Liver (tissue), 9 donors: Measurements from ENCODE around the gene PLIN4. TPM values are rescaled to one million over a fixed set of nuclear protein-coding genes. Genes with fewer than 3 reads are reported as not detected.

Experiments used
- DNase-seq: peaks from one replicate; pipeline ENCODE4 v3.0.0-alpha.2; 2017; ENCODE audit warnings: low spot score
- H3K27ac ChIP-seq, 2 donors: one replicate each; pipeline ENCODE4 v1.7.0; 2013; ENCODE audit warnings: inconsistent platforms in 2 of 2, low read length in 2 of 2, control low read depth in 1 of 2, low read depth in 1 of 2, mild to moderate bottlenecking in 1 of 2
- H3K27me3 ChIP-seq, 4 donors: one replicate each; pipeline versions ENCODE4 v1.6.1 to v1.7.0; 2013; ENCODE audit warnings: low read length in 3 of 4, inconsistent platforms in 1 of 4, mild to moderate bottlenecking in 1 of 4, moderate library complexity in 1 of 4; ENCODE audit not compliant: control insufficient read depth in 4 of 4, insufficient read depth in 4 of 4
- H3K36me3 ChIP-seq, 4 donors: one replicate each; pipeline versions ENCODE4 v1.6.1 to v1.7.0; 2013; ENCODE audit warnings: low read length in 3 of 4, mild to moderate bottlenecking in 3 of 4, low read depth in 1 of 4, moderate library complexity in 1 of 4; ENCODE audit not compliant: control insufficient read depth in 4 of 4, insufficient read depth in 3 of 4
- H3K4me1 ChIP-seq, 4 donors: one replicate each; pipeline versions ENCODE4 v1.6.1 to v1.7.0; 2013; ENCODE audit warnings: low read length in 3 of 4, mild to moderate bottlenecking in 3 of 4, moderate library complexity in 1 of 4; ENCODE audit not compliant: control insufficient read depth in 4 of 4, insufficient read depth in 4 of 4
- H3K4me3 ChIP-seq, 3 donors: one replicate each; pipeline versions ENCODE4 v1.6.1 to v1.7.0; 2013; ENCODE audit warnings: low read length in 3 of 3, control low read depth in 1 of 3, low read depth in 1 of 3, mild to moderate bottlenecking in 1 of 3
- H3K9ac ChIP-seq, 2 donors: one replicate each; pipeline ENCODE4 v1.7.0; 2013; ENCODE audit warnings: low read length in 2 of 2, mild to moderate bottlenecking in 2 of 2, moderate library complexity in 2 of 2, control low read depth in 1 of 2, low read depth in 1 of 2
- H3K9me3 ChIP-seq, 4 donors: one replicate each; pipeline versions ENCODE4 v1.6.1 to v1.7.0; 2013; ENCODE audit warnings: low read length in 3 of 4; ENCODE audit not compliant: control insufficient read depth in 4 of 4
- ATF3 ChIP-seq: IDR thresholded peaks from 2 replicates; pipeline ENCODE4 v1.6.1; 2016; ENCODE audit warnings: antibody characterized with exemption
- EGR1 ChIP-seq, 2 donors: IDR thresholded peaks; 2 replicates each; pipeline ENCODE4 v1.6.1; 2016 to 2018; ENCODE audit warnings: antibody characterized with exemption in 2 of 2, low read depth in 2 of 2
- FOXA1 ChIP-seq: IDR thresholded peaks from 2 replicates; pipeline ENCODE4 v1.6.1; 2016; ENCODE audit warnings: antibody characterized with exemption
- FOXA2 ChIP-seq: IDR thresholded peaks from 2 replicates; pipeline ENCODE4 v1.6.1; 2016; ENCODE audit warnings: antibody characterized with exemption
- GABPA ChIP-seq, 2 donors: IDR thresholded peaks in 1 of 2; conservative IDR thresholded peaks in 1 of 2; 2 replicates each; pipeline ENCODE4 v1.6.1; 2016; ENCODE audit warnings: antibody characterized with exemption in 2 of 2, mild to moderate bottlenecking in 1 of 2, moderate library complexity in 1 of 2
- JUND ChIP-seq, 2 donors: IDR thresholded peaks; 2 replicates each; pipeline ENCODE4 v1.6.1; 2016; ENCODE audit warnings: antibody characterized with exemption in 2 of 2
- NR2F2 ChIP-seq: IDR thresholded peaks from 2 replicates; pipeline ENCODE4 v1.6.1; 2016; ENCODE audit warnings: antibody characterized with exemption
- RAD21 ChIP-seq, 2 donors: IDR thresholded peaks; 2 replicates each; pipeline ENCODE4 v1.6.1; 2016; ENCODE audit warnings: antibody characterized with exemption in 2 of 2, mild to moderate bottlenecking in 2 of 2
- SP1 ChIP-seq: IDR thresholded peaks from 2 replicates; pipeline ENCODE4 v1.6.1; 2018; ENCODE audit warnings: antibody characterized with exemption, mild to moderate bottlenecking
- TAF1 ChIP-seq: conservative IDR thresholded peaks from 2 replicates; pipeline ENCODE4 v1.6.1; 2016; ENCODE audit warnings: antibody characterized with exemption, mild to moderate bottlenecking
- YY1 ChIP-seq: IDR thresholded peaks from 2 replicates; pipeline ENCODE4 v1.6.1; 2016; ENCODE audit warnings: antibody characterized with exemption, mild to moderate bottlenecking
- ZBTB33 ChIP-seq: IDR thresholded peaks from 2 replicates; pipeline ENCODE4 v1.6.1; 2016; ENCODE audit warnings: antibody characterized with exemption
- WGBS: extraction: QIAGEN DNeasy Blood & Tissue Kit; methylation state at CpG from one replicate; pipeline ENCODE4 v1.1.7; 2013; 5-methylcytosine and 5-hydroxymethylcytosine counted together
- polyA plus RNA-seq, 2 donors: library from polyadenylated mRNA; stranded (reverse) in 1 of 2; unstranded in 1 of 2; fragments of 200-250 nt in 1 of 2; fragments of >200 nt in 1 of 2; fragmentation: Nextera tagmentation in 1 of 2; extraction: Ambion mirVana in 1 of 2; gene quantifications; one replicate each; pipeline versions ENCODE4 v1.2.1 to v1.2.3, GENCODE V29; 2013 to 2015
- total RNA-seq, 2 donors: library from RNA; depleted of rRNA; stranded (reverse); fragments of >200 nt; gene quantifications; one replicate each; pipeline ENCODE4 v1.2.3, GENCODE V29; 2014
- TF ChIP-seq, protein P1 (sequence below): IDR thresholded peaks from 2 replicates; pipeline ENCODE4 v1.6.1; 2016; ENCODE audit warnings: antibody characterized with exemption
- TF ChIP-seq, protein P2 (sequence below): fragments of 150-350 bp; IDR thresholded peaks from 2 replicates; pipeline ENCODE4 v1.5.1; 2017; ENCODE audit warnings: improper control_type of control experiment, low read depth, low read length; ENCODE audit not compliant: missing input control
- donor health status: healthy.
- donor health status: healthy.
- donor health status: healthy.
- donor health status: healthy.
- donor health status: healthy.

Gene PLIN4
- total and polyA plus RNA-seq, 4 donors = 3.1 to 49.1 (median 9.5) TPM

DNA sequence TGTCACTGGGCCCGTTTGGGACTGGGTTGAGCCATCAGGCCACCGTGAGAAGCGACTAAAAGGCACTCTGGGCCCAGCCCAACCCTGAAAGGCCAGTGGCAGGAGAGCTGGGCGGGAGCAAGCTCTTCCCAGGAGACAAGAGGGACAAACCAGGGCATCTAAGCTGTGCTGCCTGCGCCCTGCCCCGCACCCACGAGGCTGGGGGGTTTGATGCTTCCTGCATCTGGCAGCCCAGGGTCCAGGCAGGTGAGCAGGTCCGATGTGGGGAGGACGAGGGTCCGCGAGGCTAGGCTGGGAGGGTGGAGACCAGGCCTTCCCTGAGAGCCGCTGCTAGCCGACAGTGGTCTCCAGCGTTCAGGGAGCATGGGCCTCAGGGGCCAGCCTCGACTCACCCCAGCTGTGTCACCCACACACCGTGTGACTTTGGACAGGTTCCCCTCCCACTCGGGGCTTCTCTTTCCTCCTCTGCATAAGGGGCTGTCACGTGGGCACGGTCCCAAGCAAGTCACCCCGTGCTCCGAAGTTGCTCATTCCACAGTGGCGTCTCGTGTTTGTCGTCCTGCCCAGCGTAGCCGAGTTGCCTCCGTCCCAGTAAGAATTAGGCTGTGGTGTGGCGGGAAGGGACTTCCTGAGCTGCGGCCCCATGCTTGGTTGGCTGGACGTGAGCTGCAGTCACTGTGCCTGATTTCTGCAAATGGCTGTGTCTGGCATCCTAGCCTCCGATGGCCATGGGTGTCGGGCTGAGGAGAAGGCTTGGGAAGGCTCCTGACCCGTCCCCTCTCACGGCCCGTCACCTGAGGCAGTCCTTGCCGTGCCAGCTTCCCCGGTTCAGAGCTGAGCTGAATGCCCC is 15.8 kb downstream of the PLIN4 start:
- DNase-seq = no peak
- 91% methylated on average over 37 of the region's 37 CpGs for WGBS
- no peak for TF ChIP-seq EGR1 (IDR thresholded peaks at IDR 0.05; ENCODE audit: low read depth in 2 of 2)
- TF ChIP-seq SP1 = no peak
- TF ChIP-seq TAF1 = no peak
- TF ChIP-seq ATF3 = no peak
- TF ChIP-seq, protein P1, sequence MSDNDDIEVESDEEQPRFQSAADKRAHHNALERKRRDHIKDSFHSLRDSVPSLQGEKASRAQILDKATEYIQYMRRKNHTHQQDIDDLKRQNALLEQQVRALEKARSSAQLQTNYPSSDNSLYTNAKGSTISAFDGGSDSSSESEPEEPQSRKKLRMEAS = no peak
- no peak for TF ChIP-seq FOXA1
- TF ChIP-seq GABPA (IDR thresholded peaks at IDR 0.05 in 1 of 2, conservative IDR thresholded peaks at IDR 0.05 in 1 of 2) = no peak

DNA sequence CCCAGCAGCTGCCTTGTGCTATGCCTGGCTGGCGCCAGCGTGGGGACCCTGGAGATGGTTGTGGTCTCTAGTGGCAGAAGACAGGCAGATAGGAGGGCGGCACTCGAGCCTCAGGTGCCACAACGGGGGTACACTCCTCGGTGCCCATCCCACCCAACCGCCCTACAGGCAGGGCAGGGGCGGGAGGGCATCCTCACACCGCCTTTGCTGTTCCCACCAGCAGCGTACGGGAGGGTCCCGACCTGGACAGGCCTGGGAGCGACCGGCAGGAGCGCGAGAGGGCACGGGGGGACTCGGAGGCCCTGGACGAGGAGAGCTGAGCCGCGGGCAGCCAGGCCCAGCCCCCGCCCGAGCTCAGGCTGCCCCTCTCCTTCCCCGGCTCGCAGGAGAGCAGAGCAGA is 16.6 kb downstream of the PLIN4 start:
- no peaks in the 10 kb centered on the region for H3K9me3 ChIP-seq
- H3K4me1 ChIP-seq = no peaks in the 10 kb centered on the region
- no peak overlapping the region for H3K9ac ChIP-seq
- no peak for DNase-seq
- no peak overlapping the region for H3K27ac ChIP-seq
- no peak overlapping the region for H3K4me3 ChIP-seq
- no peaks in the 10 kb centered on the region for H3K27me3 ChIP-seq
- peaks cover 12 to 73% (median 26%) of the 10 kb centered on the region in 4 donors for H3K36me3 ChIP-seq
- WGBS = 94% methylated on average over 25 of the region's 25 CpGs
- TF ChIP-seq FOXA1 = no peak
- TF ChIP-seq, protein P2, sequence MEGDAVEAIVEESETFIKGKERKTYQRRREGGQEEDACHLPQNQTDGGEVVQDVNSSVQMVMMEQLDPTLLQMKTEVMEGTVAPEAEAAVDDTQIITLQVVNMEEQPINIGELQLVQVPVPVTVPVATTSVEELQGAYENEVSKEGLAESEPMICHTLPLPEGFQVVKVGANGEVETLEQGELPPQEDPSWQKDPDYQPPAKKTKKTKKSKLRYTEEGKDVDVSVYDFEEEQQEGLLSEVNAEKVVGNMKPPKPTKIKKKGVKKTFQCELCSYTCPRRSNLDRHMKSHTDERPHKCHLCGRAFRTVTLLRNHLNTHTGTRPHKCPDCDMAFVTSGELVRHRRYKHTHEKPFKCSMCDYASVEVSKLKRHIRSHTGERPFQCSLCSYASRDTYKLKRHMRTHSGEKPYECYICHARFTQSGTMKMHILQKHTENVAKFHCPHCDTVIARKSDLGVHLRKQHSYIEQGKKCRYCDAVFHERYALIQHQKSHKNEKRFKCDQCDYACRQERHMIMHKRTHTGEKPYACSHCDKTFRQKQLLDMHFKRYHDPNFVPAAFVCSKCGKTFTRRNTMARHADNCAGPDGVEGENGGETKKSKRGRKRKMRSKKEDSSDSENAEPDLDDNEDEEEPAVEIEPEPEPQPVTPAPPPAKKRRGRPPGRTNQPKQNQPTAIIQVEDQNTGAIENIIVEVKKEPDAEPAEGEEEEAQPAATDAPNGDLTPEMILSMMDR = no peak

More for the DNA sequence above, 15.8 kb downstream of the PLIN4 start:
- Histone ChIP-seq H3K4me3 (no peak overlapping the region), H3K9me3 (no peaks in the 10 kb centered on the region), H3K9ac (no peak overlapping the region), H3K27me3 (no peaks in the 10 kb centered on the region), H3K4me1 (no peaks in the 10 kb centered on the region), H3K36me3 (peaks cover 12 to 78% (median 28%) of the 10 kb centered on the region in 4 donors), H3K27ac (no peak overlapping the region)

GRCh38 chr19:4500841-4501591 is 17.3 kb downstream of the PLIN4 start:
- no peak for TF ChIP-seq YY1
- no peak for TF ChIP-seq JUND (IDR thresholded peaks at IDR 0.05)
- no peak for TF ChIP-seq FOXA2
- no peak for TF ChIP-seq RAD21 (IDR thresholded peaks at IDR 0.05)
- no peak for TF ChIP-seq ZBTB33
- no peak for TF ChIP-seq GABPA (IDR thresholded peaks at IDR 0.05 in 1 of 2, conservative IDR thresholded peaks at IDR 0.05 in 1 of 2)
- TF ChIP-seq NR2F2 = no peak
- TF ChIP-seq FOXA1 = no peak
- 95% methylated on average over 29 of the region's 29 CpGs for WGBS
- DNase-seq = no peak
- Histone ChIP-seq H3K4me1 (no peaks in the 10 kb centered on the region), H3K27me3 (no peaks in the 10 kb centered on the region), H3K9ac (no peak overlapping the region), H3K27ac (no peak overlapping the region), H3K36me3 (peaks cover 12 to 70% (median 25%) of the 10 kb centered on the region in 4 donors), H3K9me3 (no peaks in the 10 kb centered on the region), H3K4me3 (no peak overlapping the region)
